HFFc6 (cell line): ENCODE data around the gene B3GNT5. TPM values are rescaled to one million over a fixed set of nuclear protein-coding genes. Genes with fewer than 3 reads are reported as not detected.

Experiments
- DNase-seq: peaks from one replicate; pipeline ENCODE4 v3.0.0-alpha.2; 2018
- H3K27ac Mint-ChIP-seq: 2 replicates; pipeline ENCODE4 v1.8.0; 2020; ENCODE audit warnings: mild to moderate bottlenecking, mixed read lengths
- H3K27me3 Mint-ChIP-seq: 2 replicates; pipeline ENCODE4 v1.8.0; 2021; ENCODE audit warnings: mild to moderate bottlenecking, moderate library complexity, mixed read lengths; ENCODE audit not compliant: insufficient read depth
- H3K36me3 Mint-ChIP-seq: 2 replicates; pipeline ENCODE4 v1.8.0; 2021; ENCODE audit warnings: low read depth, mixed read lengths
- H3K4me1 Mint-ChIP-seq: 2 replicates; pipeline ENCODE4 v1.8.0; 2020; ENCODE audit warnings: low read depth, mixed read lengths
- H3K4me3 Mint-ChIP-seq: 2 replicates; pipeline ENCODE4 v1.8.0; 2020; ENCODE audit warnings: mild to moderate bottlenecking, moderate library complexity, mixed read lengths
- H3K9me3 Mint-ChIP-seq: 2 replicates; pipeline ENCODE4 v1.8.0; 2020; ENCODE audit warnings: mild to moderate bottlenecking, mixed read lengths
- CTCF ChIP-seq: fragments of 200-600 bp; sonication (generic); IDR thresholded peaks from 2 replicates; pipeline ENCODE4 v1.5.0; 2021; ENCODE audit warnings: antibody characterized with exemption, mild to moderate bottlenecking
- total RNA-seq, 6 experiments: library from RNA; stranded (reverse); fragmentation: NEBNext Ultra II Directional; extraction: Animal tissue kit (Norgen Biotek cat#: 25700); gene quantifications; 2 replicates in 1 of 6; 3 replicates in 5 of 6; pipeline ENCODE4 v1.2.3, GENCODE V29; 2021

Gene B3GNT5
- total RNA-seq, 6 experiments from 2014 or later, result not detected

GRCh38 chr3:183214277-183214612 is 38.8 kb upstream of the B3GNT5 start:
- Mint-ChIP-seq H3K36me3 (no peaks in the 10 kb centered on the region), H3K9me3 (no peaks in the 10 kb centered on the region), H3K27ac (no peak overlapping the region), H3K4me1 (no peaks in the 10 kb centered on the region), H3K4me3 (no peak overlapping the region), H3K27me3 (peaks cover 31% of the 10 kb centered on the region)
- no peak for DNase-seq
- no peak for TF ChIP-seq CTCF

- no peak for DNase-seq
- Mint-ChIP-seq H3K27ac (no peak overlapping the region), H3K36me3 (no peaks in the 10 kb centered on the region), H3K9me3 (no peaks in the 10 kb centered on the region), H3K4me3 (no peak overlapping the region), H3K4me1 (no peaks in the 10 kb centered on the region), H3K27me3 (peaks cover 31% of the 10 kb centered on the region)
- no peak for TF ChIP-seq CTCF
These were observed 37.4 kb upstream of the B3GNT5 start for GRCh38 chr3:183215591-183216202.

DNA sequence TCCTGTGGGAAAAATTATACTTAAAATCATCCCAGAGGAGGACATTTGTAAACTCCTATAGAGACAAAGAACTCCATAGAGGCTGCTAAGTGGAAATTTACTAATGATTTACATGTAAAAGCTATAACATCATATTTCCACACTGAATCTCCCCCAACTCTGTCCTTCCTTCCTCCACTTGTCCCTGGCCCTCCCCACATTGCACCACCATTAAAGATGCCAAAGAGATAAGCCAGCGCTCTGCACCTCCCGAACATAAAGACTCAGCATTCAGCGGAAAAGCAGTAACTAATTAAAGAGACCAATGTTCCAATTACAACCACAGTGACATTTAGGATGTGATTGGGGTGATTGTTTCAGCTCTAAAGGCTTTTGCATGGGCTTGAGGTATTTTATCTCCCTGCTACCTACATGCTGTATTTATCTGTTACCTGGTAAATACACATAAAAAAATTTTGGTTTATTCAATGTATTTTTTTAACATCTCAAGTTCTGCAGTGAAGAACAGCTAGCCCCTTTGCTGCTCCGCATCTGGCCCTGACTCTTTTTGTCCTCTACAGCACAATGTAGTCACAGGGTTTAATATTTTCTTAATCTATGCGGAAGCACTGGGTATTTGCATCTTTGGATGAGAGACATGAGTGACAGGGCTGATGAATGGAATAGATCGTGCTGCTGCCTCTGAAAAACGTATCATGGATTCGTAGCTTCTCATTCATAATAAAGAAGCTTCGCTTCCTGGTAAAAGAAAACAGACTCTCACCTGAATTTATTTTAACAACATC is 35.3 kb upstream of the B3GNT5 start:
- H3K4me1 Mint-ChIP-seq, result no peaks in the 10 kb centered on the region
- TF ChIP-seq CTCF, result no peak

GRCh38 chr3:183218826-183219225 is 34.2 kb upstream of the B3GNT5 start:
- no peak overlapping the region for H3K4me3 Mint-ChIP-seq
- H3K9me3 Mint-ChIP-seq, result no peaks in the 10 kb centered on the region
- H3K27me3 Mint-ChIP-seq, result peaks cover 22% of the 10 kb centered on the region
- TF ChIP-seq CTCF, result no peak
- no peak for DNase-seq
- H3K36me3 Mint-ChIP-seq, result no peaks in the 10 kb centered on the region
- no peak overlapping the region for H3K27ac Mint-ChIP-seq
- no peaks in the 10 kb centered on the region for H3K4me1 Mint-ChIP-seq

More for the DNA sequence above, 35.3 kb upstream of the B3GNT5 start:
- no peak for DNase-seq
- peaks cover 22% of the 10 kb centered on the region for H3K27me3 Mint-ChIP-seq
- H3K27ac Mint-ChIP-seq, result no peak overlapping the region
- no peaks in the 10 kb centered on the region for H3K9me3 Mint-ChIP-seq
- H3K36me3 Mint-ChIP-seq, result no peaks in the 10 kb centered on the region
- no peak overlapping the region for H3K4me3 Mint-ChIP-seq

GRCh38 chr3:183220828-183221227 is 32.2 kb upstream of the B3GNT5 start:
- Mint-ChIP-seq H3K27ac (no peak overlapping the region), H3K9me3 (no peaks in the 10 kb centered on the region), H3K4me3 (no peak overlapping the region), H3K27me3 (peaks cover 26% of the 10 kb centered on the region), H3K4me1 (no peaks in the 10 kb centered on the region), H3K36me3 (no peaks in the 10 kb centered on the region)
- DNase-seq, result no peak
- no peak for TF ChIP-seq CTCF
